H9 (cell line): ENCODE results near the gene NTRK2. TPM values are rescaled to one million over a fixed set of nuclear protein-coding genes. Genes with fewer than 3 reads are reported as not detected.

Source experiments
- DNase-seq: peaks from one replicate; pipeline ENCODE4 v3.0.0-alpha.2; 2017
- H2AFZ ChIP-seq: one replicate; pipeline ENCODE4 v1.6.1; 2013; ENCODE audit warnings: mild to moderate bottlenecking, low read length, control low read depth, moderate library complexity
- H2AK5ac ChIP-seq: 2 replicates; pipeline ENCODE4 v1.6.1; 2013; ENCODE audit warnings: low read length, control low read depth, mixed read lengths; ENCODE audit not compliant: insufficient read length
- H2BK120ac ChIP-seq: one replicate; pipeline ENCODE4 v1.6.1; 2013; ENCODE audit warnings: low read depth, mild to moderate bottlenecking, low read length, control low read depth, inconsistent platforms; ENCODE audit not compliant: poor library complexity, severe bottlenecking
- H2BK12ac ChIP-seq: 2 replicates; pipeline ENCODE4 v1.6.1; 2013; ENCODE audit warnings: low read length, control low read depth, mixed read lengths, low read depth; ENCODE audit not compliant: insufficient read length
- H2BK15ac ChIP-seq: 2 replicates; pipeline ENCODE4 v1.6.1; 2013; ENCODE audit warnings: low read depth, low read length, control low read depth
- H2BK20ac ChIP-seq: one replicate; pipeline ENCODE4 v1.6.1; 2013; ENCODE audit warnings: low read depth, mild to moderate bottlenecking, low read length, control low read depth, inconsistent platforms; ENCODE audit not compliant: poor library complexity, severe bottlenecking
- H2BK5ac ChIP-seq: 2 replicates; pipeline ENCODE4 v1.6.1; 2013; ENCODE audit warnings: low read length, control low read depth, mixed read lengths; ENCODE audit not compliant: insufficient read length
- H3K14ac ChIP-seq: 2 replicates; pipeline ENCODE4 v1.6.1; 2013; ENCODE audit warnings: low read length, control low read depth; ENCODE audit not compliant: insufficient read depth
- H3K18ac ChIP-seq: 2 replicates; pipeline ENCODE4 v1.6.1; 2013; ENCODE audit warnings: low read depth, mild to moderate bottlenecking, mixed read lengths, low read length, control low read depth; ENCODE audit not compliant: insufficient read length
- H3K23ac ChIP-seq: 2 replicates; pipeline ENCODE4 v1.6.1; 2013; ENCODE audit warnings: low read length, control low read depth, mixed read lengths, low read depth; ENCODE audit not compliant: insufficient read length
- H3K23me2 ChIP-seq: 2 replicates; pipeline ENCODE4 v1.6.1; 2013; ENCODE audit warnings: low read depth, mild to moderate bottlenecking, mixed read lengths, low read length, control low read depth; ENCODE audit not compliant: insufficient read length, poor library complexity, severe bottlenecking
- H3K27ac ChIP-seq: 2 replicates; pipeline ENCODE4 v1.5.1; 2013; ENCODE audit warnings: low read length, control low read depth, mixed read lengths, low read depth; ENCODE audit not compliant: insufficient read length
- H3K27me3 ChIP-seq: 2 replicates; pipeline ENCODE4 v1.6.1; 2013; ENCODE audit warnings: low read length, control low read depth, inconsistent platforms; ENCODE audit not compliant: insufficient read depth
- H3K4ac ChIP-seq: 2 replicates; pipeline ENCODE4 v1.6.1; 2013; ENCODE audit warnings: low read depth, mild to moderate bottlenecking, control low read depth, inconsistent platforms, low read length, moderate library complexity
- H3K4me1 ChIP-seq: 2 replicates; pipeline ENCODE4 v1.6.1; 2013; ENCODE audit warnings: low read length, control low read depth, inconsistent platforms; ENCODE audit not compliant: insufficient read depth
- H3K4me2 ChIP-seq: 2 replicates; pipeline ENCODE4 v1.6.1; 2013; ENCODE audit warnings: low read length, control low read depth, mixed read lengths; ENCODE audit not compliant: insufficient read length, insufficient read depth
- H3K56ac ChIP-seq: 2 replicates; pipeline ENCODE4 v1.6.1; 2013; ENCODE audit warnings: low read depth, mild to moderate bottlenecking, mixed read lengths, low read length, control low read depth; ENCODE audit not compliant: insufficient read length
- H3K79me1 ChIP-seq: 2 replicates; pipeline ENCODE4 v1.6.1; 2013; ENCODE audit warnings: low read depth, mild to moderate bottlenecking, moderate library complexity, low read length, control low read depth, inconsistent platforms; ENCODE audit not compliant: insufficient read depth, poor library complexity, severe bottlenecking
- H3K79me2 ChIP-seq: 2 replicates; pipeline ENCODE4 v1.6.1; 2013; ENCODE audit warnings: low read length, control low read depth, inconsistent platforms; ENCODE audit not compliant: insufficient read depth
- H3K9ac ChIP-seq: 2 replicates; pipeline ENCODE4 v1.6.1; 2013; ENCODE audit warnings: low read length, control low read depth, mixed read lengths; ENCODE audit not compliant: insufficient read length; ENCODE audit errors: extremely low read depth
- H3K9me3 ChIP-seq: one replicate; pipeline ENCODE4 v1.6.1; 2013; ENCODE audit warnings: low read depth, low read length, inconsistent platforms; ENCODE audit not compliant: control insufficient read depth
- H3T11ph ChIP-seq: one replicate; pipeline ENCODE4 v1.6.1; 2013; ENCODE audit warnings: mild to moderate bottlenecking, low read length, control low read depth, inconsistent platforms
- H4K20me1 ChIP-seq: one replicate; pipeline ENCODE4 v1.6.1; 2013; ENCODE audit not compliant: control insufficient read depth, insufficient read length, insufficient read depth
- H4K5ac ChIP-seq: 2 replicates; pipeline ENCODE4 v1.6.1; 2013; ENCODE audit warnings: low read depth, mild to moderate bottlenecking, mixed read lengths, low read length, control low read depth; ENCODE audit not compliant: insufficient read length
- H4K8ac ChIP-seq: replicated peaks from 2 replicates; pipeline ENCODE4 v1.6.1; 2013; ENCODE audit warnings: low read length, control low read depth, mixed read lengths, low read depth; ENCODE audit not compliant: insufficient read length
- H4K91ac ChIP-seq: 2 replicates; pipeline ENCODE4 v1.6.1; 2013; ENCODE audit warnings: low read depth, mild to moderate bottlenecking, moderate library complexity, mixed read lengths, low read length, control low read depth; ENCODE audit not compliant: insufficient read length
- H3K27ac Mint-ChIP-seq, 3 experiments: 2 replicates in 2 of 3; 3 replicates in 1 of 3; pipeline ENCODE4 v1.8.0; 2020 to 2021; ENCODE audit warnings: mixed read lengths in 3 of 3, mild to moderate bottlenecking in 1 of 3, moderate library complexity in 1 of 3
- H3K27me3 Mint-ChIP-seq: 2 replicates; pipeline ENCODE4 v1.8.0; 2021; ENCODE audit warnings: low read depth, mild to moderate bottlenecking, moderate library complexity, mixed read lengths
- H3K36me3 Mint-ChIP-seq, 3 experiments: 2 replicates in 2 of 3; 3 replicates in 1 of 3; pipeline ENCODE4 v1.8.0; 2020 to 2021; ENCODE audit warnings: low read depth in 3 of 3, mixed read lengths in 3 of 3; ENCODE audit not compliant: insufficient read depth in 1 of 3
- H3K4me1 Mint-ChIP-seq, 2 experiments: 2 replicates each; pipeline ENCODE4 v1.8.0; 2020; ENCODE audit warnings: mixed read lengths in 2 of 2
- H3K4me3 Mint-ChIP-seq, 2 experiments: 2 replicates in 1 of 2; 3 replicates in 1 of 2; pipeline ENCODE4 v1.8.0; 2020 to 2021; ENCODE audit warnings: mild to moderate bottlenecking in 2 of 2, mixed read lengths in 2 of 2, moderate library complexity in 1 of 2
- H3K9me3 Mint-ChIP-seq, 2 experiments: 2 replicates in 1 of 2; 3 replicates in 1 of 2; pipeline ENCODE4 v1.8.0; 2020; ENCODE audit warnings: mild to moderate bottlenecking in 2 of 2, mixed read lengths in 2 of 2, moderate library complexity in 1 of 2
- WGBS: extraction: QIAGEN DNeasy Blood & Tissue Kit; methylation state at CpG from one replicate; pipeline ENCODE4 v1.1.7; 2013; ENCODE audit warnings: missing lambda C conversion rate, low lambda C conversion rate, mixed read lengths; ENCODE audit not compliant: insufficient read length; ENCODE audit errors: extremely low coverage; 5-methylcytosine and 5-hydroxymethylcytosine counted together
- total RNA-seq: library from RNA; stranded (reverse); gene quantifications from 2 replicates; pipeline ENCODE4 v1.2.1, GENCODE V29; 2021
- TF ChIP-seq, protein P1 (sequence below): fragments of 200-600 bp; sonication (generic); conservative IDR thresholded peaks from 3 replicates; pipeline ENCODE4 v1.8.0; 2021; ENCODE audit warnings: antibody characterized with exemption, mild to moderate bottlenecking

The NTRK2 gene
- total RNA-seq, 1 experiment from 2014 or later: 0.02 TPM

DNA sequence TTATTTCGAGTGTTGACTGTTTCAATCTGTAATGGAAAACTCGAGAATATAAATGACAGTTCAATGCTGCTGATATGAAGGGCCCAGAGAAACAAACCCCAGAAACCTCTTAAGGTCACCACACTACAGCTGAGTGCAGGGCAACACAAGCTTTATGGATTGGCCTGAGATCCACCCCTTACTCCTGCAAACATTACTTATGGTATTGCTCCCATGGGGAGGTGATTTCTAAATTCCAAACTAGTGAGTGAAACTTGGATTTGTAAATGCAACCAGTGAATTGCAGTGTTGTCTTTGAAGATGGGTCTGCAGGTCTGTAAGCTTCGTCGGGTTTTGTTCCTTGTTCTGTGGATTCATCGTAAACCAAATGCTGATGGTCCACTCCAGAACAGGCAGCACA, 85.4 kb downstream of the NTRK2 start:
- H3K56ac ChIP-seq: no peak overlapping the region
- H3K4me1 Mint-ChIP-seq: no peaks in the 10 kb centered on the region
- no peak for DNase-seq
- H4K8ac ChIP-seq: no peak overlapping the region
- TF ChIP-seq, protein P1, sequence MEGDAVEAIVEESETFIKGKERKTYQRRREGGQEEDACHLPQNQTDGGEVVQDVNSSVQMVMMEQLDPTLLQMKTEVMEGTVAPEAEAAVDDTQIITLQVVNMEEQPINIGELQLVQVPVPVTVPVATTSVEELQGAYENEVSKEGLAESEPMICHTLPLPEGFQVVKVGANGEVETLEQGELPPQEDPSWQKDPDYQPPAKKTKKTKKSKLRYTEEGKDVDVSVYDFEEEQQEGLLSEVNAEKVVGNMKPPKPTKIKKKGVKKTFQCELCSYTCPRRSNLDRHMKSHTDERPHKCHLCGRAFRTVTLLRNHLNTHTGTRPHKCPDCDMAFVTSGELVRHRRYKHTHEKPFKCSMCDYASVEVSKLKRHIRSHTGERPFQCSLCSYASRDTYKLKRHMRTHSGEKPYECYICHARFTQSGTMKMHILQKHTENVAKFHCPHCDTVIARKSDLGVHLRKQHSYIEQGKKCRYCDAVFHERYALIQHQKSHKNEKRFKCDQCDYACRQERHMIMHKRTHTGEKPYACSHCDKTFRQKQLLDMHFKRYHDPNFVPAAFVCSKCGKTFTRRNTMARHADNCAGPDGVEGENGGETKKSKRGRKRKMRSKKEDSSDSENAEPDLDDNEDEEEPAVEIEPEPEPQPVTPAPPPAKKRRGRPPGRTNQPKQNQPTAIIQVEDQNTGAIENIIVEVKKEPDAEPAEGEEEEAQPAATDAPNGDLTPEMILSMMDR: no peak
- no peaks in the 10 kb centered on the region for H3K9me3 Mint-ChIP-seq
- H3K27me3 Mint-ChIP-seq: peaks cover 4% of the 10 kb centered on the region
- H3K9ac ChIP-seq: no peak overlapping the region
- no peak overlapping the region for H2BK5ac ChIP-seq
- H3K27me3 ChIP-seq: no peaks in the 10 kb centered on the region
- H2BK12ac ChIP-seq: no peak overlapping the region
- H2BK20ac ChIP-seq: no peak overlapping the region
- H3K27ac Mint-ChIP-seq: no peak overlapping the region
- no peak overlapping the region for H2BK120ac ChIP-seq
- H3K18ac ChIP-seq: no peak overlapping the region
- H2BK15ac ChIP-seq: no peak overlapping the region
- H3K23ac ChIP-seq: no peak overlapping the region
- no CpG with 5 or more reads among the region's 5 CpGs for WGBS
- no peak overlapping the region for H2AK5ac ChIP-seq
- H3K4me1 ChIP-seq: no peaks in the 10 kb centered on the region
- H3K4me2 ChIP-seq: no peak overlapping the region
- H3T11ph ChIP-seq: no peak overlapping the region
- no peak overlapping the region for H2AFZ ChIP-seq
- H4K5ac ChIP-seq: no peak overlapping the region
- no peaks in the 10 kb centered on the region for H4K20me1 ChIP-seq
- H4K91ac ChIP-seq: no peak overlapping the region
- no peaks in the 10 kb centered on the region for H3K79me2 ChIP-seq
- H3K23me2 ChIP-seq: no peaks in the 10 kb centered on the region
- no peak overlapping the region for H3K14ac ChIP-seq
- H3K79me1 ChIP-seq: no peaks in the 10 kb centered on the region
- no peaks in the 10 kb centered on the region for H3K9me3 ChIP-seq
- no peak overlapping the region for H3K27ac ChIP-seq
- H3K4me3 Mint-ChIP-seq: no peak overlapping the region
- no peak overlapping the region for H3K4ac ChIP-seq
- H3K36me3 Mint-ChIP-seq: no peaks in the 10 kb centered on the region
